Neuronal stem cell (in vitro differentiated cells): ENCODE data around the gene CCR7.

Source experiments
- DNase-seq: peaks from one replicate; pipeline ENCODE4 v3.0.0-alpha.2; 2013; ENCODE audit warnings: low spot score
- H2AFZ ChIP-seq: one replicate; pipeline ENCODE4 v1.6.1; 2013; ENCODE audit warnings: mild to moderate bottlenecking, low read length, inconsistent platforms
- H2AK5ac ChIP-seq: 2 replicates; pipeline ENCODE4 v1.6.1; 2013; ENCODE audit warnings: low read depth, mild to moderate bottlenecking, inconsistent platforms, low read length, moderate library complexity, mixed read lengths
- H2BK120ac ChIP-seq: 2 replicates; pipeline ENCODE4 v1.6.1; 2013; ENCODE audit warnings: low read depth, mild to moderate bottlenecking, inconsistent platforms, low read length, moderate library complexity, mixed read lengths
- H2BK12ac ChIP-seq: one replicate; pipeline ENCODE4 v1.6.1; 2013; ENCODE audit warnings: low read length, inconsistent platforms
- H2BK15ac ChIP-seq: 2 replicates; pipeline ENCODE4 v1.6.1; 2013; ENCODE audit warnings: mild to moderate bottlenecking, low read length, inconsistent platforms, mixed read lengths
- H2BK5ac ChIP-seq: one replicate; pipeline ENCODE4 v1.6.1; 2013; ENCODE audit warnings: inconsistent platforms, mild to moderate bottlenecking, low read length, moderate library complexity
- H3K14ac ChIP-seq: one replicate; pipeline ENCODE4 v1.6.1; 2013; ENCODE audit warnings: low read length, inconsistent platforms
- H3K18ac ChIP-seq: 2 replicates; pipeline ENCODE4 v1.6.1; 2013; ENCODE audit warnings: low read length, inconsistent platforms
- H3K23ac ChIP-seq: 2 replicates; pipeline ENCODE4 v1.6.1; 2013; ENCODE audit warnings: low read depth, mild to moderate bottlenecking, mixed read lengths, low read length, inconsistent platforms; ENCODE audit not compliant: poor library complexity
- H3K27ac ChIP-seq: replicated peaks from 3 replicates; pipeline ENCODE4 v1.5.1; 2013; ENCODE audit warnings: low read length, inconsistent platforms
- H3K27me3 ChIP-seq, 3 experiments: 2 replicates each; pipeline ENCODE4 v1.6.1; 2013; ENCODE audit warnings: low read length in 3 of 3, mild to moderate bottlenecking in 2 of 3, inconsistent platforms in 1 of 3, low read depth in 1 of 3, mixed read lengths in 1 of 3, moderate library complexity in 1 of 3; ENCODE audit not compliant: control insufficient read depth in 3 of 3, insufficient read depth in 3 of 3
- H3K36me3 ChIP-seq, 2 donors: replicated peaks in 1 of 2; 2 replicates each; pipeline ENCODE4 v1.6.1; 2013; ENCODE audit warnings: low read length in 2 of 2; ENCODE audit not compliant: control insufficient read depth in 2 of 2, insufficient read depth in 2 of 2
- H3K4ac ChIP-seq: 2 replicates; pipeline ENCODE4 v1.6.1; 2013; ENCODE audit warnings: inconsistent platforms, mild to moderate bottlenecking, low read length, moderate library complexity
- H3K4me1 ChIP-seq, 2 donors: 1 replicate in 1 of 2; 2 replicates in 1 of 2; pipeline ENCODE4 v1.6.1; 2013; ENCODE audit warnings: low read length in 2 of 2, low read depth in 1 of 2; ENCODE audit not compliant: control insufficient read depth in 2 of 2, insufficient read depth in 1 of 2
- H3K4me2 ChIP-seq: one replicate; pipeline ENCODE4 v1.6.1; 2013; ENCODE audit warnings: mild to moderate bottlenecking, low read length, inconsistent platforms; ENCODE audit not compliant: insufficient read depth, poor library complexity, severe bottlenecking
- H3K4me3 ChIP-seq, 2 donors: 2 replicates each; pipeline ENCODE4 v1.5.1; 2013; ENCODE audit warnings: low read length in 2 of 2, mild to moderate bottlenecking in 2 of 2, inconsistent platforms in 1 of 2, moderate library complexity in 1 of 2
- H3K79me1 ChIP-seq: one replicate; pipeline ENCODE4 v1.6.1; 2013; ENCODE audit warnings: low read depth, mild to moderate bottlenecking, inconsistent platforms, low read length, moderate library complexity
- H3K9ac ChIP-seq: one replicate; pipeline ENCODE4 v1.6.1; 2013; ENCODE audit warnings: mild to moderate bottlenecking, low read depth, low read length, inconsistent platforms; ENCODE audit not compliant: poor library complexity
- H3K9me3 ChIP-seq, 2 donors: replicated peaks in 1 of 2; 2 replicates each; pipeline versions ENCODE3 to v1.6.1; 2013; ENCODE audit warnings: low read length in 2 of 2, mild to moderate bottlenecking in 2 of 2, inconsistent platforms in 1 of 2, low read depth in 1 of 2, mixed read lengths in 1 of 2, moderate library complexity in 1 of 2; ENCODE audit not compliant: control insufficient read depth in 2 of 2, insufficient read depth in 1 of 2
- H4K8ac ChIP-seq: one replicate; pipeline ENCODE4 v1.6.1; 2013; ENCODE audit warnings: low read depth, mild to moderate bottlenecking, inconsistent platforms, low read length, moderate library complexity
- H4K91ac ChIP-seq: one replicate; pipeline ENCODE4 v1.6.1; 2013; ENCODE audit warnings: low read length, low read depth, mild to moderate bottlenecking, inconsistent platforms; ENCODE audit not compliant: poor library complexity
- WGBS, 2 donors: extraction: QIAGEN DNeasy Blood & Tissue Kit; methylation state at CpG; one replicate each; pipeline ENCODE4 v1.1.7; 2013; ENCODE audit warnings: missing lambda C conversion rate in 2 of 2, mixed read lengths in 1 of 2; ENCODE audit not compliant: insufficient read length in 2 of 2, insufficient replicate concordance in 1 of 2; ENCODE audit errors: extremely low coverage in 2 of 2; 5-methylcytosine and 5-hydroxymethylcytosine counted together

The CCR7 gene

DNA sequence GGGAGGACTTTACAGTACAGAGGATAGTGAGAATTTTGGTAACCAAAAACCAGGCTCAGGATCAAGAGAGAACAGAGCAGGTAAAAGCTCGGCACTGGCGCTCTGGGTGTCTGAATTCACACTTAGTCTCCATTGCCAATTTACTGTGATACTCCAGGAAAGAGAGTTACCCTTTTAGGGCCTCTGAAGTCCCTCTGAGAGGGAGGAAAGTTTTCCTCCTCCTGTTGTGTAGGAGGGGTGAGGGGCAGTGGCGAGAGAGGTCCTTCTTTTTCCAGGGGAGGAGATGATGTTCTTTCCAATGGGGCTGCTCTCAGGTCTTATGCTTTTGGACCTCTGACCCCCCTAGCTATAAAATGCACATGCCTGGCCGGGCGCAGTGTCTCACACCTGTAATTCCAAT is 58.5 kb downstream of the CCR7 start:
- Histone ChIP-seq H3K4me2 (no peak overlapping the region), H3K27ac (no peak overlapping the region), H2AK5ac (no peak overlapping the region), H3K14ac (no peak overlapping the region), H2AFZ (no peak overlapping the region), H4K8ac (no peak overlapping the region), H2BK12ac (no peak overlapping the region), H2BK120ac (no peak overlapping the region), H3K27me3 (peaks cover 0 to 19% (median 0%) of the 10 kb centered on the region in 3 experiments), H3K9ac (no peak overlapping the region), H2BK15ac (no peak overlapping the region), H4K91ac (no peak overlapping the region), H2BK5ac (no peak overlapping the region), H3K4me3 (no peak overlapping the region), H3K4me1 (peaks cover 2 to 7% of the 10 kb centered on the region in 2 donors), H3K18ac (no peak overlapping the region), H3K4ac (no peak overlapping the region), H3K36me3 (no peaks in the 10 kb centered on the region), H3K79me1 (no peaks in the 10 kb centered on the region), H3K9me3 (no peaks in the 10 kb centered on the region), H3K23ac (no peak overlapping the region)
- no CpG with 5 or more reads among the region's 5 CpGs for WGBS, 2 donors
- no peak for DNase-seq
